ENCODE measurements around the gene UBAC1.
"Not testable (repeated sequence)": the region's sequence is repeated elsewhere in the genome, so short reads cannot be mapped to it uniquely, and the experiment has no call there.

UBAC1 gene

GRCh38 chr9:135898634-135899407 is 62.4 kb downstream of the UBAC1 start:
- TF ChIP-seq CTCF (IDR thresholded peaks at IDR 0.05; ENCODE audit: control insufficient read depth, insufficient read depth, low read depth, low read length, missing control alignments), result no peak
- peak; percentile 80 for DNase-seq (ENCODE audit: low read depth)
- no peak overlapping the region for H3K4me3 ChIP-seq (ENCODE audit: control insufficient read depth, low read depth, low read length)

- no peak for DNase-seq (ENCODE audit: low read depth)
- no peak overlapping the region for H3K4me3 ChIP-seq (ENCODE audit: control insufficient read depth, low read depth, low read length)
- no peak for TF ChIP-seq CTCF (IDR thresholded peaks at IDR 0.05; ENCODE audit: control insufficient read depth, insufficient read depth, low read depth, low read length, missing control alignments)
Observed at GRCh38 chr9:135896626-135897025, 64.5 kb downstream of the UBAC1 start.

GRCh38 chr9:135896205-135896604 is 65.0 kb downstream of the UBAC1 start:
- DNase-seq (ENCODE audit: low read depth), result no peak
- no peak for TF ChIP-seq CTCF (IDR thresholded peaks at IDR 0.05; ENCODE audit: control insufficient read depth, insufficient read depth, low read depth, low read length, missing control alignments)

GRCh38 chr9:135895202-135895848 is 65.8 kb downstream of the UBAC1 start:
- H3K4me3 ChIP-seq (ENCODE audit: control insufficient read depth, low read depth, low read length), result no peak overlapping the region
- no peak for DNase-seq (ENCODE audit: low read depth)
- TF ChIP-seq CTCF (IDR thresholded peaks at IDR 0.05; ENCODE audit: control insufficient read depth, insufficient read depth, low read depth, low read length, missing control alignments), result no peak

More at GRCh38 chr9:135896205-135896604, 65.0 kb downstream of the UBAC1 start:
- H3K4me3 ChIP-seq (ENCODE audit: control insufficient read depth, low read depth, low read length), result no peak overlapping the region

- H3K4me3 ChIP-seq (ENCODE audit: control insufficient read depth, low read depth, low read length), result no peak overlapping the region
- TF ChIP-seq CTCF (IDR thresholded peaks at IDR 0.05; ENCODE audit: control insufficient read depth, insufficient read depth, low read depth, low read length, missing control alignments), result no peak
- DNase-seq (ENCODE audit: low read depth), result no peak
Observed at GRCh38 chr9:135893104-135893503, 68.1 kb downstream of the UBAC1 start.

GRCh38 chr9:135892327-135892726 is 68.8 kb downstream of the UBAC1 start:
- not testable (repeated sequence) for DNase-seq (ENCODE audit: low read depth); H3K4me3 ChIP-seq (ENCODE audit: control insufficient read depth, low read depth, low read length)

GRCh38 chr9:135891027-135891631 is 70.0 kb downstream of the UBAC1 start:
- TF ChIP-seq CTCF (IDR thresholded peaks at IDR 0.05; ENCODE audit: control insufficient read depth, insufficient read depth, low read depth, low read length, missing control alignments), result no peak
- DNase-seq (ENCODE audit: low read depth), result no peak

More at GRCh38 chr9:135891027-135891631, 70.0 kb downstream of the UBAC1 start:
- no peak overlapping the region for H3K4me3 ChIP-seq (ENCODE audit: control insufficient read depth, low read depth, low read length)

Data from AG09309 (cell line).